PC-3 (cell line): ENCODE measurements around the gene DCBLD1.

Source experiments
- EZH2 ChIP-seq: fragments of 300-600 bp; sonication (generic); IDR thresholded peaks from one replicate; pipeline ENCODE4 v1.6.1; 2017; ENCODE audit warnings: antibody characterized with exemption, mild to moderate bottlenecking, low read length; ENCODE audit not compliant: unreplicated experiment
- TF ChIP-seq, protein P1 (sequence below): fragments of 300-600 bp; sonication (generic); conservative IDR thresholded peaks from 2 replicates; pipeline ENCODE4 v1.5.1; 2017; ENCODE audit warnings: antibody characterized with exemption, low read depth, mild to moderate bottlenecking, low read length

- TF ChIP-seq, protein P1, sequence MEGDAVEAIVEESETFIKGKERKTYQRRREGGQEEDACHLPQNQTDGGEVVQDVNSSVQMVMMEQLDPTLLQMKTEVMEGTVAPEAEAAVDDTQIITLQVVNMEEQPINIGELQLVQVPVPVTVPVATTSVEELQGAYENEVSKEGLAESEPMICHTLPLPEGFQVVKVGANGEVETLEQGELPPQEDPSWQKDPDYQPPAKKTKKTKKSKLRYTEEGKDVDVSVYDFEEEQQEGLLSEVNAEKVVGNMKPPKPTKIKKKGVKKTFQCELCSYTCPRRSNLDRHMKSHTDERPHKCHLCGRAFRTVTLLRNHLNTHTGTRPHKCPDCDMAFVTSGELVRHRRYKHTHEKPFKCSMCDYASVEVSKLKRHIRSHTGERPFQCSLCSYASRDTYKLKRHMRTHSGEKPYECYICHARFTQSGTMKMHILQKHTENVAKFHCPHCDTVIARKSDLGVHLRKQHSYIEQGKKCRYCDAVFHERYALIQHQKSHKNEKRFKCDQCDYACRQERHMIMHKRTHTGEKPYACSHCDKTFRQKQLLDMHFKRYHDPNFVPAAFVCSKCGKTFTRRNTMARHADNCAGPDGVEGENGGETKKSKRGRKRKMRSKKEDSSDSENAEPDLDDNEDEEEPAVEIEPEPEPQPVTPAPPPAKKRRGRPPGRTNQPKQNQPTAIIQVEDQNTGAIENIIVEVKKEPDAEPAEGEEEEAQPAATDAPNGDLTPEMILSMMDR: no peak
- TF ChIP-seq EZH2: no peak
Observed at GRCh38 chr6:117561128-117561527, 78.7 kb downstream of the DCBLD1 start.
